Endothelial cell of umbilical vein (primary cell): Measurements from ENCODE around the gene MAP3K4. TPM values are rescaled to one million over a fixed set of nuclear protein-coding genes. Genes with fewer than 3 reads are reported as not detected.

Source experiments
- BruUV-seq: library from RNA; stranded (reverse); fragments of 400-500 nt; replicated peaks from 2 replicates; lab custom pipeline; 2021; lab: Mats Ljungman, UMichigan
- CTCF ChIA-PET: fragments of 300-600, 350-600 bp; sonication (Branson Sonifier 250); formaldehyde crosslinking; loops from one replicate; lab custom pipeline; 2021; ENCODE audit warnings: antibody characterized with exemption, inconsistent platforms; lab: Charles Lee
- POLR2A ChIA-PET: fragments of 300-600, 350-600 bp; sonication (Branson Sonifier 250); formaldehyde crosslinking; loops from one replicate; lab custom pipeline; 2021; ENCODE audit warnings: antibody characterized with exemption, inconsistent platforms; lab: Charles Lee
- DNase-seq: peaks from one replicate; pipeline ENCODE4 v3.0.0-alpha.2; 2011; ENCODE audit warnings: low read depth, low spot score
- FAIRE-seq: peaks from 2 replicates; lab custom pipeline; 2011; peaks lifted over from hg19 to GRCh38; lab: Jason Lieb, UNC
- H2AFZ ChIP-seq: 2 replicates; pipeline ENCODE4 v1.6.0; 2012; ENCODE audit warnings: low read depth, low read length, control low read depth, inconsistent platforms
- H3K27ac ChIP-seq: 2 replicates; pipeline ENCODE4 v1.5.1; 2011; ENCODE audit warnings: low read depth, mild to moderate bottlenecking, control low read depth, low read length, moderate library complexity; ENCODE audit not compliant: insufficient read depth
- H3K27me3 ChIP-seq, 2 experiments: 2 replicates each; pipeline versions ENCODE4 v1.6.0 to v1.6.1; 2011; ENCODE audit warnings: low read length in 2 of 2, mixed read lengths in 1 of 2; ENCODE audit not compliant: control insufficient read depth in 2 of 2, insufficient read depth in 2 of 2
- H3K36me3 ChIP-seq, 2 experiments: 2 replicates in 1 of 2; 3 replicates in 1 of 2; pipeline ENCODE4 v1.5.1; 2011; ENCODE audit warnings: low read length in 2 of 2, mild to moderate bottlenecking in 1 of 2, moderate library complexity in 1 of 2; ENCODE audit not compliant: control insufficient read depth in 2 of 2, insufficient read depth in 2 of 2; ENCODE audit errors: extremely low read depth in 1 of 2
- H3K4me1 ChIP-seq: 3 replicates; pipeline ENCODE4 v1.5.1; 2011; ENCODE audit warnings: mild to moderate bottlenecking, low read length; ENCODE audit not compliant: control insufficient read depth, insufficient read depth; ENCODE audit errors: extremely low read depth
- H3K4me2 ChIP-seq: 2 replicates; pipeline ENCODE4 v1.6.1; 2011; ENCODE audit warnings: low read length, control low read depth, mixed read lengths; ENCODE audit not compliant: insufficient read depth
- H3K4me3 ChIP-seq, 3 experiments: fragments of 200-600 bp in 1 of 3; sonication (generic), shearing (Covaris generic) in 1 of 3; replicated peaks in 1 of 3; 2 replicates each; pipeline ENCODE4 v1.5.1; 2011 to 2016; ENCODE audit warnings: control low read depth in 3 of 3, low read length in 3 of 3, mild to moderate bottlenecking in 2 of 3, inconsistent platforms in 1 of 3, low read depth in 1 of 3, moderate library complexity in 1 of 3; ENCODE audit not compliant: insufficient read depth in 1 of 3
- H3K79me2 ChIP-seq: 2 replicates; pipeline ENCODE4 v1.6.0; 2012; ENCODE audit warnings: low read length, inconsistent platforms; ENCODE audit not compliant: control insufficient read depth, insufficient read depth
- H3K9ac ChIP-seq: replicated peaks from 2 replicates; pipeline ENCODE3; 2011; ENCODE audit warnings: low read length, control low read depth; ENCODE audit not compliant: insufficient read depth; ENCODE audit errors: extremely low read depth
- H3K9me1 ChIP-seq: replicated peaks from 3 replicates; pipeline ENCODE4 v1.6.0; 2011; ENCODE audit warnings: mild to moderate bottlenecking, low read length; ENCODE audit not compliant: control insufficient read depth, insufficient read depth; ENCODE audit errors: extremely low read depth
- H3K9me3 ChIP-seq: replicated peaks from 2 replicates; pipeline ENCODE4 v1.5.1; 2012; ENCODE audit warnings: low read length, inconsistent platforms; ENCODE audit not compliant: control insufficient read depth, insufficient read depth
- H4K20me1 ChIP-seq: replicated peaks from 2 replicates; pipeline ENCODE3; 2011; ENCODE audit warnings: mild to moderate bottlenecking, low read length; ENCODE audit not compliant: control insufficient read depth, insufficient read depth; ENCODE audit errors: extremely low read depth
- CTCF ChIP-seq, 2 donors: IDR thresholded peaks; 1 replicate in 1 of 2; 2 replicates in 1 of 2; pipeline ENCODE4 v1.5.1; 2011; ENCODE audit warnings: low read length in 2 of 2, mild to moderate bottlenecking in 2 of 2, moderate library complexity in 2 of 2, control low read depth in 1 of 2, inconsistent platforms in 1 of 2, low read depth in 1 of 2; ENCODE audit not compliant: insufficient read depth in 1 of 2; ENCODE audit errors: extremely low read depth in 1 of 2
- EZH2 ChIP-seq: IDR thresholded peaks from 2 replicates; pipeline ENCODE4 v1.6.1; 2012; ENCODE audit warnings: borderline replicate concordance, low read depth, mild to moderate bottlenecking, moderate library complexity, low read length, inconsistent platforms; ENCODE audit not compliant: severe bottlenecking
- FOS ChIP-seq: IDR thresholded peaks from 2 replicates; pipeline ENCODE4 v1.6.1; 2011; ENCODE audit warnings: mild to moderate bottlenecking, low read length, moderate library complexity, borderline replicate concordance; ENCODE audit not compliant: insufficient read depth
- GATA2 ChIP-seq: IDR thresholded peaks from 2 replicates; pipeline ENCODE4 v1.7.0; 2011; ENCODE audit warnings: low read depth, mild to moderate bottlenecking, moderate library complexity, mixed read lengths, low read length; ENCODE audit not compliant: insufficient read length, insufficient read depth
- JUN ChIP-seq: IDR thresholded peaks from 2 replicates; pipeline ENCODE4 v1.6.1; 2011; ENCODE audit warnings: borderline replicate concordance, low read depth; ENCODE audit not compliant: insufficient read length, insufficient read depth
- MAX ChIP-seq: IDR thresholded peaks from 2 replicates; pipeline ENCODE4 v1.6.1; 2011; ENCODE audit not compliant: insufficient read depth, insufficient read length
- MYC ChIP-seq: IDR thresholded peaks from one replicate; pipeline ENCODE4 v1.6.1; 2011; ENCODE audit warnings: mild to moderate bottlenecking, low read depth, low read length
- POLR2A ChIP-seq: IDR thresholded peaks from 2 replicates; pipeline ENCODE4 v1.6.1; 2012; ENCODE audit warnings: low read depth, mild to moderate bottlenecking, control low read depth, low read length
- POLR2AphosphoS5 ChIP-seq: IDR thresholded peaks from 2 replicates; pipeline ENCODE4 v1.6.1; 2012; ENCODE audit warnings: low read depth, mild to moderate bottlenecking, control low read depth, low read length, moderate library complexity; ENCODE audit not compliant: insufficient read depth
- dilution Hi-C: fragments of 300-500 bp; cut with MboI; formaldehyde crosslinking; loops from one replicate; pipeline ENCODE4 v1.15.0; 2019; ENCODE audit warnings: low sequenced_read_pairs; ENCODE audit not compliant: extremely low pct_ligation_motif_present
- intact Hi-C: fragments of 100-400 bp; cut with micrococcal nuclease; formaldehyde crosslinking; loops from one replicate; pipeline ENCODE4 v1.10.0; 2022
- polyA plus RNA-seq, 4 experiments: library from polyadenylated mRNA; depleted of rRNA in 3 of 4; stranded (reverse) in 3 of 4; unstranded in 1 of 4; fragments of >200 nt; gene quantifications; 2 replicates each; pipeline versions ENCODE4 v1.2.1 to v1.2.3, GENCODE V29; 2011 to 2012; ENCODE audit warnings: missing spikeins in 1 of 4
- total RNA-seq: library from RNA; stranded (reverse); gene quantifications from 2 replicates; pipeline ENCODE4 v1.2.3, GENCODE V29; 2021

MAP3K4 gene
- total and polyA plus RNA-seq, 2 donors (not counting 3 experiments of a cell fraction or from before 2014, with no cell fraction given) = 10.8 to 42.3 TPM

- no peak for DNase-seq
- Histone ChIP-seq H3K27ac (no peak overlapping the region), H3K9me1 (no peaks in the 10 kb centered on the region), H3K36me3 (peaks cover 3 to 12% of the 10 kb centered on the region in 2 experiments), H3K4me1 (no peaks in the 10 kb centered on the region), H3K27me3 (no peaks in the 10 kb centered on the region), H3K9ac (no peak overlapping the region), H3K79me2 (no peaks in the 10 kb centered on the region), H2AFZ (no peak overlapping the region), H3K4me2 (no peak overlapping the region), H4K20me1 (no peaks in the 10 kb centered on the region), H3K4me3 (no peak overlapping the region), H3K9me3 (no peaks in the 10 kb centered on the region)
- dilution Hi-C loops = no loop called here
- BruUV-seq = no TSS peak
- TF ChIP-seq GATA2 (no peak), EZH2 (no peak), JUN (no peak), MYC (no peak), FOS (no peak), POLR2AphosphoS5 (no peak), POLR2A (no peak), CTCF (IDR thresholded peaks at IDR 0.05; ENCODE audit: extremely low read depth in 1 of 2, insufficient read depth in 1 of 2, low read depth in 1 of 2, low read length in 2 of 2) (no peak), MAX (no peak)
- no peak for FAIRE-seq
- ChIA-PET CTCF (interaction anchor here (3.1 kb wide), 1 partner anchor 255 kb away, joined by 10 read pairs; no protein-coding TSS in a partner anchor), POLR2A (no interaction called here)
- intact Hi-C loops = no loop called here
Observed at GRCh38 chr6:161116554-161116953, 125.0 kb downstream of the MAP3K4 start.
